ENCODE results near the gene CAMK2B.

The CAMK2B gene

GRCh38 chr7:44263326-44264082 is 61.9 kb downstream of the CAMK2B start:
- intact Hi-C loops (cut with DNase I), result no loop called here
- DNase-seq, result no peak

- intact Hi-C loops (cut with DNase I), result no loop called here
- no peak for DNase-seq
Measured at GRCh38 chr7:44262031-44262430, 63.4 kb downstream of the CAMK2B start.

GRCh38 chr7:44261240-44261639 is 64.2 kb downstream of the CAMK2B start:
- DNase-seq, result no peak
- intact Hi-C loops (cut with DNase I), result no loop called here

GRCh38 chr7:44259547-44260457 is 65.6 kb downstream of the CAMK2B start:
- intact Hi-C loops (cut with DNase I), result no loop called here
- peak in 5 of 10 donors; percentile 51 to 91 (median 66) for DNase-seq

- intact Hi-C loops (cut with DNase I), result no loop called here
- no peak for DNase-seq
Measured at GRCh38 chr7:44258865-44259546, 66.4 kb downstream of the CAMK2B start.

- DNase-seq, result no peak
Measured at GRCh38 chr7:44258423-44258760, 67.0 kb downstream of the CAMK2B start.

GRCh38 chr7:44257618-44258422 is 67.6 kb downstream of the CAMK2B start:
- peak in 7 of 10 donors; percentile 44 to 95 (median 79) for DNase-seq
- intact Hi-C loops (cut with DNase I), result no loop called here

More at GRCh38 chr7:44258423-44258760, 67.0 kb downstream of the CAMK2B start:
- intact Hi-C loops (cut with DNase I), result no loop called here

GRCh38 chr7:44257213-44257612 is 68.2 kb downstream of the CAMK2B start:
- DNase-seq, result no peak
- intact Hi-C loops (cut with DNase I), result no loop called here

GRCh38 chr7:44256459-44256858 is 68.9 kb downstream of the CAMK2B start:
- intact Hi-C loops (cut with DNase I), result no loop called here

GRCh38 chr7:44251881-44252280 is 73.5 kb downstream of the CAMK2B start:
- intact Hi-C loops (cut with DNase I), result no loop called here
- no peak for DNase-seq

More at GRCh38 chr7:44256459-44256858, 68.9 kb downstream of the CAMK2B start:
- no peak for DNase-seq

- no peak for DNase-seq
- intact Hi-C loops (cut with DNase I), result no loop called here
Measured at GRCh38 chr7:44251269-44251668, 74.1 kb downstream of the CAMK2B start.

GRCh38 chr7:44249639-44250234 is 75.7 kb downstream of the CAMK2B start:
- intact Hi-C loops (cut with DNase I), result loop anchor here (10.0 kb wide), 1 partner anchor 315 kb away; no protein-coding TSS in a partner anchor
- no peak for DNase-seq

- intact Hi-C loops (cut with DNase I), result loop anchor here (10.0 kb wide), 1 partner anchor 317 kb away; no protein-coding TSS in a partner anchor
- DNase-seq, result no peak
Measured at GRCh38 chr7:44247868-44248651, 77.3 kb downstream of the CAMK2B start.

GRCh38 chr7:44246396-44247113 is 78.8 kb downstream of the CAMK2B start:
- DNase-seq, result no peak
- intact Hi-C loops (cut with DNase I), result loop anchor here (10.0 kb wide), 1 partner anchor 318 kb away; no protein-coding TSS in a partner anchor

GRCh38 chr7:44244282-44244681 is 81.1 kb downstream of the CAMK2B start:
- intact Hi-C loops (cut with DNase I), result loop anchor here (10.0 kb wide), 1 partner anchor 321 kb away; no protein-coding TSS in a partner anchor
- no peak for DNase-seq

GRCh38 chr7:44242091-44242490 is 83.3 kb downstream of the CAMK2B start:
- no peak for DNase-seq
- intact Hi-C loops (cut with DNase I), result loop anchor here (10.0 kb wide), 1 partner anchor 323 kb away; no protein-coding TSS in a partner anchor

GRCh38 chr7:44240983-44241510 is 84.3 kb downstream of the CAMK2B start:
- DNase-seq, result peak; percentile 50 to 95 (median 70)
- intact Hi-C loops (cut with DNase I), result loop anchor here (1.0 to 10.0 kb wide), 2 partner anchors 236 to 324 kb away; no protein-coding TSS in a partner anchor

Measured in posterior cingulate gyrus (tissue), 11 donors.